HL-60 (cell line): ENCODE results near the gene PSMF1.
"Not testable (repeated sequence)": the region's sequence is repeated elsewhere in the genome, so short reads cannot be mapped to it uniquely, and the experiment has no call there.

Experiments
- DNase-seq, 2 experiments: peaks; one replicate each; pipeline ENCODE4 v3.0.0-alpha.2; 2010 to 2020; ENCODE audit warnings: low read depth in 1 of 2, low spot score in 1 of 2
- H3K27ac ChIP-seq: fragments of 250-450 bp; sonication (Bioruptor Pico); replicated peaks from 2 replicates; pipeline ENCODE4 v1.5.1; 2020; ENCODE audit warnings: mild to moderate bottlenecking, moderate library complexity
- H3K27me3 ChIP-seq: fragments of 250-450 bp; sonication (Bioruptor Pico); 2 replicates; pipeline ENCODE4 v1.5.1; 2021; ENCODE audit warnings: mild to moderate bottlenecking, moderate library complexity; ENCODE audit not compliant: insufficient read depth, poor library complexity, severe bottlenecking
- H3K4me3 ChIP-seq: replicated peaks from 2 replicates; pipeline ENCODE4 v1.5.1; 2011; ENCODE audit warnings: mild to moderate bottlenecking, control low read depth, low read length; ENCODE audit not compliant: insufficient read depth
- GABPA ChIP-seq: IDR thresholded peaks from 2 replicates; pipeline ENCODE4 v1.6.1; 2012; ENCODE audit warnings: low read depth
- POLR2AphosphoS5 ChIP-seq: IDR thresholded peaks from 2 replicates; pipeline ENCODE4 v1.6.1; 2012; ENCODE audit warnings: low read depth
- REST ChIP-seq: IDR thresholded peaks from 2 replicates; pipeline ENCODE4 v1.6.1; 2012; ENCODE audit warnings: low read depth; ENCODE audit not compliant: insufficient replicate concordance
- SPI1 ChIP-seq: IDR thresholded peaks from 2 replicates; pipeline ENCODE4 v1.6.1; 2012; ENCODE audit warnings: low read depth, mild to moderate bottlenecking, borderline replicate concordance

PSMF1 gene

DNA sequence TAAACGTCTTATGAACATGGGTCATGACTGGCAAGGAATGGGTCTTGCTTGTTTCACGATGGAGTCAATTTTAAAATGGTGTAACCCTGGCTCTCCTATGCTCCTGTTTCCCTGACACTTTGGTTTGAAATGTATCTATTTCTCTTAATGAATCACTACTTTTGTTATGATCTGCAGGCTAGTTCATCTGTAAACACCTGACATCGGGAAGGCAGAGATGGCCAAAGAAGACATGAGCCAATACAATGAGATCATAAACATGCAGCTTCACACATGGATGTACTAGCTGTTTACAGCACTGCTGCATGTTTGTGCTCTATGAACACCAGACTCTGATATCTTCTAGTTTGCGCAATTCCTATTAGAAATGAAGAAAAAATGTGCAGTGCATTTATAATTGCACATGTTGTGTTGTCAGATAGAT is 96.4 kb downstream of the PSMF1 start:
- DNase-seq: no peak
- Histone ChIP-seq H3K27ac (no peak overlapping the region), H3K27me3 (no peaks in the 10 kb centered on the region), H3K4me3 (no peak overlapping the region)
- TF ChIP-seq SPI1 (no peak), GABPA (no peak), POLR2AphosphoS5 (no peak)

GRCh38 chr20:1215386-1216170 is 97.2 kb downstream of the PSMF1 start:
- H3K27ac ChIP-seq: no peak overlapping the region
- TF ChIP-seq REST: no peak
- no peaks in the 10 kb centered on the region for H3K27me3 ChIP-seq
- no peak overlapping the region for H3K4me3 ChIP-seq
- no peak for DNase-seq

GRCh38 chr20:1216527-1217427 is 98.4 kb downstream of the PSMF1 start:
- not testable (repeated sequence) for H3K4me3 ChIP-seq, H3K27ac ChIP-seq, H3K27me3 ChIP-seq, DNase-seq
